ENCODE results near the gene C5orf47.

The C5orf47 gene

DNA sequence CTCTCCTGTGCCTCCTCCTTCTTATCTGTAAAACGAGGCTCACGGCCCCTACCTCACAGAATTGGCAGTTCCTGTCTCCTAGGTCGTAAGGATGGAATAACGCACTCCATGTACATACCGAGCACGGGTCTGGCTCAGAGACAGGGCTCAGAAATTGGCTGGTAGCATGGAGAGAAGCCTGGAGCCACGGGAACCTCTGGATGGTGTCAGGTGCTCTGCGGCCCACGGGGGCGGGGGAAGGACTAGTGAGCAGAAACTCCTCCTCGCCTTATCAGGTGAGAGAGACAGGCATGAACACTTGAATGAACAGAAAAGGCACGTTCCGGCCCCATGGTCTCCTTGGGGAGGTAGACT is 15.4 kb upstream of the C5orf47 start:
- Histone ChIP-seq H3K4me2 (ENCODE audit: insufficient read depth, low read length, poor library complexity, severe bottlenecking) (peak overlapping the region; percentile 51), H2BK120ac (ENCODE audit: low read depth, low read length) (peak overlapping the region; percentile 89), H3K4me1 (ENCODE audit: control insufficient read depth in 2 of 2, insufficient read depth in 1 of 2, low read depth in 1 of 2, low read length in 2 of 2) (peaks cover 12 to 28% of the 10 kb centered on the region in 2 donors), H2BK5ac (ENCODE audit: low read length) (no peak overlapping the region), H4K91ac (ENCODE audit: low read depth, low read length, poor library complexity) (no peak overlapping the region), H2BK12ac (ENCODE audit: low read length) (peak overlapping the region; percentile 98), H3K18ac (ENCODE audit: low read length) (peak overlapping the region; percentile 91), H4K8ac (ENCODE audit: low read depth, low read length) (peak overlapping the region; percentile 92), H3K79me1 (ENCODE audit: low read depth, low read length) (no peaks in the 10 kb centered on the region), H2AK5ac (ENCODE audit: low read depth, low read length) (peak overlapping the region; percentile 86), H3K36me3 (replicated peaks in 1 of 2; ENCODE audit: control insufficient read depth in 2 of 2, insufficient read depth in 2 of 2, low read length in 2 of 2) (no peaks in the 10 kb centered on the region), H2AFZ (ENCODE audit: low read length) (peak overlapping the region; percentile 90), H2BK15ac (ENCODE audit: low read length) (peak overlapping the region; percentile 99), H3K9me3 (replicated peaks in 1 of 2; ENCODE audit: control insufficient read depth in 2 of 2, insufficient read depth in 1 of 2, low read depth in 1 of 2, low read length in 2 of 2) (no peaks in the 10 kb centered on the region), H3K4ac (ENCODE audit: low read length) (peak overlapping the region; percentile 85), H3K4me3 (ENCODE audit: low read length in 2 of 2) (peak overlapping the region; percentile 13 to 39), H3K27me3 (ENCODE audit: control insufficient read depth in 3 of 3, insufficient read depth in 3 of 3, low read depth in 1 of 3, low read length in 3 of 3) (no peaks in the 10 kb centered on the region), H3K14ac (ENCODE audit: low read length) (peak overlapping the region; percentile 59), H3K27ac (replicated peaks; ENCODE audit: low read length) (no peak overlapping the region), H3K23ac (ENCODE audit: low read depth, low read length, poor library complexity) (no peak overlapping the region), H3K9ac (ENCODE audit: low read depth, low read length, poor library complexity) (peak overlapping the region; percentile 86)
- DNase-seq (ENCODE audit: low spot score) = peak; percentile 26
- no CpG with 5 or more reads among the region's 13 CpGs for WGBS, 2 donors (ENCODE audit: extremely low coverage in 2 of 2, insufficient read length in 2 of 2, insufficient replicate concordance in 1 of 2)

DNA sequence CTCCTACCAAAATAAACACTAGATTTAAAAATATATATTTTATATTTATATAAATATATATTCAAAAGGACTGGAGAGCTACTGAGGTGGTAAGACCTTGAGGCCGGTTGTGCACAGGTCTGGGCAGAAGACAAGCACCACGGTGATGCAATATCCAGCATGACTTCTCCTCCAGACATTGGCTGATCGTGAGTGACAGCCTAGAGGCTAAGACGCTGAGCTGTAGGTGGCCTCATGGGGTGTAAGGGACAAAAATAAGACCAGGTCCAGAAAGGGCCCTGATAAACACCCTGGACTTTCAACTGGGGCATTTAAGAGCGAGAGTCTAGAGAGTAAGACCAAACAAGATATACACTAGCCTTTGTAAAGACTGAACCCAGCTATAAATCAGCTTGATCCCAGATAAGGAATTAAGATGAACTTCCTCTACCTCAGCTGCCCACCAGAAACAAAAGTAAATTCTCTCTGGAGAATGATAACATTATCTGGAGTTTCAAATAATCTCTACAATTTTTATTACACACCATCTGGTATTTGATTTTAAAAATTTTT is 14.2 kb upstream of the C5orf47 start:
- no CpG with 5 or more reads among the region's 5 CpGs for WGBS, 2 donors (ENCODE audit: extremely low coverage in 2 of 2, insufficient read length in 2 of 2, insufficient replicate concordance in 1 of 2)

DNA sequence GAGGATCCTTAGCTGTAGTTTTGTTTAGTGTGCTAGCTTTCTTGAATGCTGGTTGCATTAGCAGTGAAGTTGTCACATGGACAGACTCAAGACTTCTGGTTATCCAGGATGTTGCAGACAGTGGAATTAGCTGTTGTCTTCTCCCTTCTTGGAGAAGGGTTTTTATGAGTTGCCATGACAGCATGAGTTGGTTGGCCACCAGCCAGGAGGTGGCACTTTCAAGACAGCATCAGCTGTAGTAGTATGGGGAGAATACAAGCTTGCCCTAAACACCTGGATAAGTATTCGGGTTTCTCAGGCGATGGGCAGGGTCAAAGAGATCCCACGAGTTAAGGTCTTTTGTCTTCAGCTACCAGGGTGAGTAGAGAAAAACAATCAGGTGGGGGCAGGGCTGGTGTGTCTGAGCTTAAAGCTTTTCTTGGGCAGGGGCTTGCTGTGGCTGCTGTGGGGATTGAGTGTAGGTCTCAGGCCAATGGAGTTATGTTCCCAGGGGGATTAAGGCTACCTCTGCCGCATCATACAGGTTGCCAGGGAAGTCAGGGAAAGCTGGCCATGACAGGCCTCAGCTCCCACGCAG is 7.7 kb upstream of the C5orf47 start:
- no peak overlapping the region for H2BK15ac ChIP-seq (ENCODE audit: low read length)
- H3K9ac ChIP-seq (ENCODE audit: low read depth, low read length, poor library complexity) = no peak overlapping the region
- no peak overlapping the region for H2AK5ac ChIP-seq (ENCODE audit: low read depth, low read length)
- H3K27me3 ChIP-seq (ENCODE audit: control insufficient read depth in 3 of 3, insufficient read depth in 3 of 3, low read depth in 1 of 3, low read length in 3 of 3) = no peaks in the 10 kb centered on the region
- no peak overlapping the region for H2AFZ ChIP-seq (ENCODE audit: low read length)
- H3K27ac ChIP-seq (replicated peaks; ENCODE audit: low read length) = peak overlapping the region; percentile 41
- H2BK12ac ChIP-seq (ENCODE audit: low read length) = no peak overlapping the region
- H3K4me1 ChIP-seq (ENCODE audit: control insufficient read depth in 2 of 2, insufficient read depth in 1 of 2, low read depth in 1 of 2, low read length in 2 of 2) = peaks cover 0 to 10% of the 10 kb centered on the region in 2 donors
- H3K4ac ChIP-seq (ENCODE audit: low read length) = no peak overlapping the region
- no peak overlapping the region for H3K14ac ChIP-seq (ENCODE audit: low read length)
- H4K8ac ChIP-seq (ENCODE audit: low read depth, low read length) = no peak overlapping the region
- no peaks in the 10 kb centered on the region for H3K79me1 ChIP-seq (ENCODE audit: low read depth, low read length)
- peaks cover 2 to 7% of the 10 kb centered on the region in 2 donors for H3K9me3 ChIP-seq (replicated peaks in 1 of 2; ENCODE audit: control insufficient read depth in 2 of 2, insufficient read depth in 1 of 2, low read depth in 1 of 2, low read length in 2 of 2)
- no peak overlapping the region for H4K91ac ChIP-seq (ENCODE audit: low read depth, low read length, poor library complexity)
- WGBS, 2 donors (ENCODE audit: extremely low coverage in 2 of 2, insufficient read length in 2 of 2, insufficient replicate concordance in 1 of 2) = no CpG with 5 or more reads among the region's 5 CpGs
- no peak overlapping the region for H3K23ac ChIP-seq (ENCODE audit: low read depth, low read length, poor library complexity)
- DNase-seq (ENCODE audit: low spot score) = no peak
- H3K18ac ChIP-seq (ENCODE audit: low read length) = peak overlapping the region; percentile 9
- no peaks in the 10 kb centered on the region for H3K36me3 ChIP-seq (replicated peaks in 1 of 2; ENCODE audit: control insufficient read depth in 2 of 2, insufficient read depth in 2 of 2, low read length in 2 of 2)
- peak overlapping the region; percentile 13 for H2BK120ac ChIP-seq (ENCODE audit: low read depth, low read length)
- H2BK5ac ChIP-seq (ENCODE audit: low read length) = no peak overlapping the region
- H3K4me3 ChIP-seq (ENCODE audit: low read length in 2 of 2) = no peak overlapping the region
- H3K4me2 ChIP-seq (ENCODE audit: insufficient read depth, low read length, poor library complexity, severe bottlenecking) = no peak overlapping the region

More for the DNA sequence above, 14.2 kb upstream of the C5orf47 start:
- Histone ChIP-seq H3K79me1 (ENCODE audit: low read depth, low read length) (no peaks in the 10 kb centered on the region), H3K9ac (ENCODE audit: low read depth, low read length, poor library complexity) (no peak overlapping the region), H3K23ac (ENCODE audit: low read depth, low read length, poor library complexity) (no peak overlapping the region), H3K36me3 (replicated peaks in 1 of 2; ENCODE audit: control insufficient read depth in 2 of 2, insufficient read depth in 2 of 2, low read length in 2 of 2) (no peaks in the 10 kb centered on the region), H2AK5ac (ENCODE audit: low read depth, low read length) (no peak overlapping the region), H3K18ac (ENCODE audit: low read length) (no peak overlapping the region), H3K4me3 (ENCODE audit: low read length in 2 of 2) (no peak overlapping the region), H3K27me3 (ENCODE audit: control insufficient read depth in 3 of 3, insufficient read depth in 3 of 3, low read depth in 1 of 3, low read length in 3 of 3) (no peaks in the 10 kb centered on the region), H2BK15ac (ENCODE audit: low read length) (no peak overlapping the region), H2BK12ac (ENCODE audit: low read length) (no peak overlapping the region), H4K91ac (ENCODE audit: low read depth, low read length, poor library complexity) (no peak overlapping the region), H3K14ac (ENCODE audit: low read length) (no peak overlapping the region), H3K9me3 (replicated peaks in 1 of 2; ENCODE audit: control insufficient read depth in 2 of 2, insufficient read depth in 1 of 2, low read depth in 1 of 2, low read length in 2 of 2) (no peaks in the 10 kb centered on the region), H2AFZ (ENCODE audit: low read length) (no peak overlapping the region), H3K4me1 (ENCODE audit: control insufficient read depth in 2 of 2, insufficient read depth in 1 of 2, low read depth in 1 of 2, low read length in 2 of 2) (peaks cover 8 to 17% of the 10 kb centered on the region in 2 donors), H2BK5ac (ENCODE audit: low read length) (no peak overlapping the region), H3K4me2 (ENCODE audit: insufficient read depth, low read length, poor library complexity, severe bottlenecking) (no peak overlapping the region), H4K8ac (ENCODE audit: low read depth, low read length) (no peak overlapping the region), H2BK120ac (ENCODE audit: low read depth, low read length) (no peak overlapping the region), H3K27ac (replicated peaks; ENCODE audit: low read length) (no peak overlapping the region), H3K4ac (ENCODE audit: low read length) (no peak overlapping the region)
- DNase-seq (ENCODE audit: low spot score) = no peak

DNA sequence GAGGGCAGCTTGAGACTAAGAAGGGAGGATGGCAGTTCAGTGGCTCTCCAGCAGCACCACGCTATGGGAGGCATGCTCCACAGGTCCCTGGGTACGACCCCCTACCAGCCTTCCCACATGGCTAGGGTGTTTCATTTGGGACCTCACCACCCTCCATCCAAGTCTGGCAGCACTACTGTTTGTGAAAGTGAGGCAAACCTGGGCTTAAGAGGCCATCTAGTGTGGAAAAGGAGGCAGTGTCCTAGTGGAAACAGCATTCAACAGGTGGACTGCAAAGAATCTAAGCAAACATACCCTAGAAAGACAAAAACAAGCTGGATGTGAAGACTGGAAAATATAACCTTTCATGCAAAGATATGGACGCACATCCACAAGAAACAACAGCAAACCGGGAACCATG is 4.8 kb upstream of the C5orf47 start:
- H2AK5ac ChIP-seq (ENCODE audit: low read depth, low read length) = no peak overlapping the region
- H2AFZ ChIP-seq (ENCODE audit: low read length) = no peak overlapping the region
- no peaks in the 10 kb centered on the region for H3K36me3 ChIP-seq (replicated peaks in 1 of 2; ENCODE audit: control insufficient read depth in 2 of 2, insufficient read depth in 2 of 2, low read length in 2 of 2)
- no peak overlapping the region for H3K4ac ChIP-seq (ENCODE audit: low read length)
- no peak overlapping the region for H2BK120ac ChIP-seq (ENCODE audit: low read depth, low read length)
- DNase-seq (ENCODE audit: low spot score) = no peak
- no peak overlapping the region for H3K27ac ChIP-seq (replicated peaks; ENCODE audit: low read length)
- H4K8ac ChIP-seq (ENCODE audit: low read depth, low read length) = no peak overlapping the region
- H4K91ac ChIP-seq (ENCODE audit: low read depth, low read length, poor library complexity) = no peak overlapping the region
- no peak overlapping the region for H3K9ac ChIP-seq (ENCODE audit: low read depth, low read length, poor library complexity)
- H3K23ac ChIP-seq (ENCODE audit: low read depth, low read length, poor library complexity) = no peak overlapping the region
- H2BK12ac ChIP-seq (ENCODE audit: low read length) = no peak overlapping the region
- H3K9me3 ChIP-seq (replicated peaks in 1 of 2; ENCODE audit: control insufficient read depth in 2 of 2, insufficient read depth in 1 of 2, low read depth in 1 of 2, low read length in 2 of 2) = peaks cover 2 to 7% of the 10 kb centered on the region in 2 donors
- no peak overlapping the region for H3K4me2 ChIP-seq (ENCODE audit: insufficient read depth, low read length, poor library complexity, severe bottlenecking)
- H3K27me3 ChIP-seq (ENCODE audit: control insufficient read depth in 3 of 3, insufficient read depth in 3 of 3, low read depth in 1 of 3, low read length in 3 of 3) = no peaks in the 10 kb centered on the region
- WGBS, 2 donors (ENCODE audit: extremely low coverage in 2 of 2, insufficient read length in 2 of 2, insufficient replicate concordance in 1 of 2) = no CpG with 5 or more reads among the region's 4 CpGs
- H3K4me1 ChIP-seq (ENCODE audit: control insufficient read depth in 2 of 2, insufficient read depth in 1 of 2, low read depth in 1 of 2, low read length in 2 of 2) = peaks cover 0 to 10% of the 10 kb centered on the region in 2 donors
- no peak overlapping the region for H3K14ac ChIP-seq (ENCODE audit: low read length)
- H3K18ac ChIP-seq (ENCODE audit: low read length) = no peak overlapping the region
- H3K4me3 ChIP-seq (ENCODE audit: low read length in 2 of 2) = no peak overlapping the region
- no peak overlapping the region for H2BK5ac ChIP-seq (ENCODE audit: low read length)
- H3K79me1 ChIP-seq (ENCODE audit: low read depth, low read length) = peaks cover 2% of the 10 kb centered on the region
- H2BK15ac ChIP-seq (ENCODE audit: low read length) = no peak overlapping the region

All from neuronal stem cell (in vitro differentiated cells).